HCT116 (cell line): ENCODE data around the gene EIF5B. TPM values are rescaled to one million over a fixed set of nuclear protein-coding genes. Genes with fewer than 3 reads are reported as not detected.

Experiments
- ATAC-seq: fragments of 200-7000 bp; cut with Tn5 transposase; 2 replicates; pipeline ENCODE4 v1.9.1; 2020; ENCODE audit warnings: mild to moderate bottlenecking, moderate library complexity
- BruUV-seq: library from RNA; stranded (reverse); fragments of 400-500 nt; replicated peaks from 2 replicates; lab custom pipeline; 2021; lab: Mats Ljungman, UMichigan
- CTCF ChIA-PET: fragments of 300-600 bp; sonication (Branson Sonifier 250); formaldehyde crosslinking; loops from one replicate; lab custom pipeline; 2021; ENCODE audit warnings: antibody characterized with exemption; lab: Charles Lee
- POLR2A ChIA-PET: fragments of 300-600, 350-600 bp; sonication (Branson Sonifier 250); formaldehyde crosslinking; loops from one replicate; lab custom pipeline; 2021; ENCODE audit warnings: antibody characterized with exemption; lab: Charles Lee
- RAD21 ChIA-PET, 2 experiments: fragments of 300-600 bp; sonication (Branson Sonifier 250); formaldehyde crosslinking; loops; one replicate each; lab custom pipeline; 2023; ENCODE audit warnings: low total read pairs in 2 of 2; ENCODE audit not compliant: uncharacterized antibody in 2 of 2, unreplicated experiment in 2 of 2, low non-redundant PET in 1 of 2; lab: Charles Lee
- DNase-seq: peaks from one replicate; pipeline ENCODE4 v3.0.0-alpha.2; 2010; ENCODE audit warnings: low read depth, low spot score
- H2AFZ ChIP-seq: fragments of 200-600 bp; shearing (Covaris generic), sonication (generic); 2 replicates; pipeline ENCODE4 v1.6.1; 2017; ENCODE audit warnings: low read depth, mixed run types, mixed read lengths, antibody characterized with exemption, low read length; ENCODE audit not compliant: poor library complexity, severe bottlenecking
- H3K27ac ChIP-seq: 2 replicates; pipeline ENCODE4 v1.5.1; 2012; ENCODE audit warnings: low read depth, low read length
- H3K27me3 ChIP-seq: fragments of 200-600 bp; sonication (generic); 2 replicates; pipeline ENCODE4 v1.6.1; 2016; ENCODE audit warnings: mixed run types, low read length, mixed read lengths; ENCODE audit not compliant: insufficient read depth
- H3K36me3 ChIP-seq, 2 experiments: fragments of 200-500 bp in 1 of 2; fragments of 200-600 bp in 1 of 2; sonication (Bioruptor generic) in 1 of 2; sonication (generic) in 1 of 2; 2 replicates each; pipeline versions ENCODE4 v1.5.1 to v1.6.1; 2014 to 2016; ENCODE audit warnings: low read length in 2 of 2, inconsistent platforms in 1 of 2, mixed read lengths in 1 of 2, mixed run types in 1 of 2; ENCODE audit not compliant: insufficient read depth in 2 of 2, control insufficient read depth in 1 of 2
- H3K4me1 ChIP-seq, 2 experiments: fragments of 200-600 bp in 1 of 2; sonication (generic) in 1 of 2; 2 replicates each; pipeline versions ENCODE4 v1.5.1 to v1.6.1; 2012 to 2017; ENCODE audit warnings: low read length in 2 of 2, inconsistent platforms in 1 of 2, mild to moderate bottlenecking in 1 of 2, mixed read lengths in 1 of 2, mixed run types in 1 of 2, moderate library complexity in 1 of 2; ENCODE audit not compliant: insufficient read depth in 2 of 2, control insufficient read depth in 1 of 2
- H3K4me2 ChIP-seq: fragments of 200-600 bp; sonication (generic); 2 replicates; pipeline ENCODE4 v1.6.1; 2017; ENCODE audit warnings: mixed run types, low read length, mixed read lengths
- H3K4me3 ChIP-seq, 2 experiments: fragments of 200-600 bp in 1 of 2; sonication (generic) in 1 of 2; replicated peaks in 1 of 2; 2 replicates each; pipeline ENCODE4 v1.5.1; 2011 to 2016; ENCODE audit warnings: low read length in 2 of 2, control low read depth in 1 of 2, low read depth in 1 of 2, mild to moderate bottlenecking in 1 of 2, mixed read lengths in 1 of 2, mixed run types in 1 of 2
- H3K79me2 ChIP-seq: fragments of 200-600 bp; sonication (generic); 2 replicates; pipeline ENCODE4 v1.6.1; 2017; ENCODE audit warnings: mild to moderate bottlenecking, mixed run types, low read length, moderate library complexity, mixed read lengths; ENCODE audit not compliant: insufficient read depth
- H3K9ac ChIP-seq: fragments of 200-600 bp; sonication (generic); 2 replicates; pipeline ENCODE4 v1.6.1; 2016; ENCODE audit warnings: low read length, mixed read lengths
- H3K9me2 ChIP-seq: fragments of 200-600 bp; sonication (generic), shearing (Covaris generic); 2 replicates; pipeline ENCODE4 v1.6.1; 2017; ENCODE audit warnings: mixed run types, mild to moderate bottlenecking, moderate library complexity; ENCODE audit not compliant: insufficient read depth
- H3K9me3 ChIP-seq, 2 experiments: fragments of 200-500 bp in 1 of 2; fragments of 200-600 bp in 1 of 2; sonication (Bioruptor generic) in 1 of 2; sonication (generic) in 1 of 2; 2 replicates each; pipeline ENCODE4 v1.6.1; 2014 to 2017; ENCODE audit warnings: low read length in 2 of 2, mixed read lengths in 2 of 2, inconsistent platforms in 1 of 2, low read depth in 1 of 2, mild to moderate bottlenecking in 1 of 2, mixed run types in 1 of 2, moderate library complexity in 1 of 2; ENCODE audit not compliant: control insufficient read depth in 1 of 2, insufficient read depth in 1 of 2
- H4K20me1 ChIP-seq: fragments of 200-600 bp; sonication (generic), shearing (Covaris generic); 2 replicates; pipeline ENCODE4 v1.6.1; 2017; ENCODE audit warnings: mixed run types, mild to moderate bottlenecking, moderate library complexity; ENCODE audit not compliant: insufficient read depth
- CBX3 ChIP-seq: IDR thresholded peaks from 2 replicates; pipeline ENCODE4 v1.6.1; 2012; ENCODE audit warnings: low read depth
- CTCF ChIP-seq, 3 experiments: fragments of 200-600 bp in 1 of 3; sonication (generic) in 1 of 3; IDR thresholded peaks in 2 of 3; conservative IDR thresholded peaks in 1 of 3; 2 replicates each; pipeline ENCODE4 v1.5.1; 2012 to 2017; ENCODE audit warnings: low read depth in 2 of 3, low read length in 2 of 3, antibody characterized with exemption in 1 of 3, borderline replicate concordance in 1 of 3, control low read depth in 1 of 3, mild to moderate bottlenecking in 1 of 3, mixed read lengths in 1 of 3, mixed run types in 1 of 3, moderate library complexity in 1 of 3; ENCODE audit not compliant: insufficient read depth in 1 of 3
- EGR1 ChIP-seq: IDR thresholded peaks from 2 replicates; pipeline ENCODE4 v1.6.1; 2012; ENCODE audit warnings: low read depth
- JUND ChIP-seq: IDR thresholded peaks from 2 replicates; pipeline ENCODE4 v1.6.1; 2012
- REST ChIP-seq: IDR thresholded peaks from 2 replicates; pipeline ENCODE4 v1.6.1; 2012; ENCODE audit warnings: low read depth
- SIN3A ChIP-seq: IDR thresholded peaks from 2 replicates; pipeline ENCODE4 v1.6.1; 2012; ENCODE audit warnings: low read depth
- SP1 ChIP-seq: IDR thresholded peaks from 2 replicates; pipeline ENCODE4 v1.6.1; 2012; ENCODE audit warnings: low read depth
- SRF ChIP-seq: IDR thresholded peaks from 2 replicates; pipeline ENCODE4 v1.6.1; 2012; ENCODE audit warnings: low read depth
- ZBTB33 ChIP-seq: IDR thresholded peaks from 2 replicates; pipeline ENCODE4 v1.6.1; 2011; ENCODE audit warnings: mild to moderate bottlenecking, low read length, moderate library complexity; ENCODE audit not compliant: insufficient replicate concordance; ENCODE audit errors: extremely low read depth
- intact Hi-C: fragments of 100-400 bp; cut with micrococcal nuclease; formaldehyde crosslinking; loops from 2 replicates; pipeline ENCODE4 v1.10.0; 2022
- total RNA-seq: library from RNA; stranded (reverse); gene quantifications from one replicate; pipeline ENCODE4 v1.2.1, GENCODE V29; 2021; ENCODE audit not compliant: unreplicated experiment

Gene EIF5B
- total RNA-seq, 1 experiment from 2014 or later = 65.9 TPM

DNA sequence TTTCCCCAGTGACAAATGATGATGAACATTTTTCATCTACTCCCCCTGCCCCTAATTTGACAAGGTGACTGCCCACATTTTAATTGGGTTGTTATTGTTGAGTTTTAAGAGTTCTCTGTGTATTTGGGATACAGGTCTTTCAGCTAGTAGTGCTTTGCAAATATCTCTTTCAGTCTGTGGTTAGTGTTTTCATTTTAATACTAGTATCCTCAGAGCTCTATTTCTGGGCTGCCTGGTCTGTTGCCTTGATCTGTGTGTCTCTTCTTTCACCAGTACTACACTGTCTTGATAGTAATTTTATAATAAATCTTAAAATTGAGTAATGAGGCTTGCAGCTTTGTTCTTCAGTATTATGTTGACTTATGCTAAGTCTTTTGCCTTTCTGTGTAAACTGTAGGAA is 19.7 kb downstream of the EIF5B start:
- ATAC-seq = no peak
- no peaks in the 10 kb centered on the region for H3K9me2 ChIP-seq
- no peak for TF ChIP-seq ZBTB33
- TF ChIP-seq REST = no peak
- TF ChIP-seq SP1 = no peak
- TF ChIP-seq CBX3 = no peak
- no peak for TF ChIP-seq SRF
- no peak for TF ChIP-seq SIN3A
- TF ChIP-seq CTCF (IDR thresholded peaks at IDR 0.05 in 2 of 3, conservative IDR thresholded peaks at IDR 0.05 in 1 of 3; ENCODE audit: borderline replicate concordance in 1 of 3, insufficient read depth in 1 of 3, low read depth in 2 of 3, low read length in 2 of 3) = no peak
- no peak for TF ChIP-seq EGR1
- no peak for TF ChIP-seq JUND
- H3K27ac ChIP-seq = no peak overlapping the region
- H2AFZ ChIP-seq = no peak overlapping the region
- ChIA-PET RAD21 (no interaction called here), CTCF (interaction anchor here (0.6 to 1.0 kb wide), 2 partner anchors 20 to 995 kb away, joined by 3 to 5 read pairs; partner anchors contain the start of genes EIF5B and TXNDC9), POLR2A (no interaction called here)
- H3K9me3 ChIP-seq = no peaks in the 10 kb centered on the region
- H3K9ac ChIP-seq = no peak overlapping the region
- H4K20me1 ChIP-seq = peaks cover 39% of the 10 kb centered on the region; the same call in 1 of the 2 replicates
- peaks cover 100% of the 10 kb centered on the region for H3K79me2 ChIP-seq
- H3K4me2 ChIP-seq = no peak overlapping the region
- no TSS peak for BruUV-seq
- no peak for DNase-seq
- peaks cover 6% of the 10 kb centered on the region in 2 experiments; a peak in 2 of 4 replicates for H3K36me3 ChIP-seq
- no peak overlapping the region for H3K4me3 ChIP-seq
- intact Hi-C loops = no loop called here
- no peaks in the 10 kb centered on the region for H3K4me1 ChIP-seq
- no peaks in the 10 kb centered on the region for H3K27me3 ChIP-seq
